HCT116 (cell line): ENCODE data around the gene RAB32. TPM values are rescaled to one million over a fixed set of nuclear protein-coding genes. Genes with fewer than 3 reads are reported as not detected.

Experiments
- ATAC-seq: fragments of 200-7000 bp; cut with Tn5 transposase; 2 replicates; pipeline ENCODE4 v1.9.1; 2020; ENCODE audit warnings: mild to moderate bottlenecking, moderate library complexity
- BruUV-seq: library from RNA; stranded (reverse); fragments of 400-500 nt; replicated peaks from 2 replicates; lab custom pipeline; 2021; lab: Mats Ljungman, UMichigan
- CTCF ChIA-PET: fragments of 300-600 bp; sonication (Branson Sonifier 250); formaldehyde crosslinking; loops from one replicate; lab custom pipeline; 2021; ENCODE audit warnings: antibody characterized with exemption; lab: Charles Lee
- POLR2A ChIA-PET: fragments of 300-600, 350-600 bp; sonication (Branson Sonifier 250); formaldehyde crosslinking; loops from one replicate; lab custom pipeline; 2021; ENCODE audit warnings: antibody characterized with exemption; lab: Charles Lee
- RAD21 ChIA-PET, 2 experiments: fragments of 300-600 bp; sonication (Branson Sonifier 250); formaldehyde crosslinking; loops; one replicate each; lab custom pipeline; 2023; ENCODE audit warnings: low total read pairs in 2 of 2; ENCODE audit not compliant: uncharacterized antibody in 2 of 2, unreplicated experiment in 2 of 2, low non-redundant PET in 1 of 2; lab: Charles Lee
- DNase-seq: peaks from one replicate; pipeline ENCODE4 v3.0.0-alpha.2; 2010; ENCODE audit warnings: low read depth, low spot score
- H2AFZ ChIP-seq: fragments of 200-600 bp; shearing (Covaris generic), sonication (generic); 2 replicates; pipeline ENCODE4 v1.6.1; 2017; ENCODE audit warnings: low read depth, mixed run types, mixed read lengths, antibody characterized with exemption, low read length; ENCODE audit not compliant: poor library complexity, severe bottlenecking
- H3K27ac ChIP-seq: 2 replicates; pipeline ENCODE4 v1.5.1; 2012; ENCODE audit warnings: low read depth, low read length
- H3K27me3 ChIP-seq: fragments of 200-600 bp; sonication (generic); 2 replicates; pipeline ENCODE4 v1.6.1; 2016; ENCODE audit warnings: mixed run types, low read length, mixed read lengths; ENCODE audit not compliant: insufficient read depth
- H3K36me3 ChIP-seq, 2 experiments: fragments of 200-500 bp in 1 of 2; fragments of 200-600 bp in 1 of 2; sonication (Bioruptor generic) in 1 of 2; sonication (generic) in 1 of 2; 2 replicates each; pipeline versions ENCODE4 v1.5.1 to v1.6.1; 2014 to 2016; ENCODE audit warnings: low read length in 2 of 2, inconsistent platforms in 1 of 2, mixed read lengths in 1 of 2, mixed run types in 1 of 2; ENCODE audit not compliant: insufficient read depth in 2 of 2, control insufficient read depth in 1 of 2
- H3K4me1 ChIP-seq, 2 experiments: fragments of 200-600 bp in 1 of 2; sonication (generic) in 1 of 2; 2 replicates each; pipeline versions ENCODE4 v1.5.1 to v1.6.1; 2012 to 2017; ENCODE audit warnings: low read length in 2 of 2, inconsistent platforms in 1 of 2, mild to moderate bottlenecking in 1 of 2, mixed read lengths in 1 of 2, mixed run types in 1 of 2, moderate library complexity in 1 of 2; ENCODE audit not compliant: insufficient read depth in 2 of 2, control insufficient read depth in 1 of 2
- H3K4me2 ChIP-seq: fragments of 200-600 bp; sonication (generic); 2 replicates; pipeline ENCODE4 v1.6.1; 2017; ENCODE audit warnings: mixed run types, low read length, mixed read lengths
- H3K4me3 ChIP-seq, 2 experiments: fragments of 200-600 bp in 1 of 2; sonication (generic) in 1 of 2; replicated peaks in 1 of 2; 2 replicates each; pipeline ENCODE4 v1.5.1; 2011 to 2016; ENCODE audit warnings: low read length in 2 of 2, control low read depth in 1 of 2, low read depth in 1 of 2, mild to moderate bottlenecking in 1 of 2, mixed read lengths in 1 of 2, mixed run types in 1 of 2
- H3K79me2 ChIP-seq: fragments of 200-600 bp; sonication (generic); 2 replicates; pipeline ENCODE4 v1.6.1; 2017; ENCODE audit warnings: mild to moderate bottlenecking, mixed run types, low read length, moderate library complexity, mixed read lengths; ENCODE audit not compliant: insufficient read depth
- H3K9ac ChIP-seq: fragments of 200-600 bp; sonication (generic); 2 replicates; pipeline ENCODE4 v1.6.1; 2016; ENCODE audit warnings: low read length, mixed read lengths
- H3K9me2 ChIP-seq: fragments of 200-600 bp; sonication (generic), shearing (Covaris generic); 2 replicates; pipeline ENCODE4 v1.6.1; 2017; ENCODE audit warnings: mixed run types, mild to moderate bottlenecking, moderate library complexity; ENCODE audit not compliant: insufficient read depth
- H3K9me3 ChIP-seq, 2 experiments: fragments of 200-500 bp in 1 of 2; fragments of 200-600 bp in 1 of 2; sonication (Bioruptor generic) in 1 of 2; sonication (generic) in 1 of 2; 2 replicates each; pipeline ENCODE4 v1.6.1; 2014 to 2017; ENCODE audit warnings: low read length in 2 of 2, mixed read lengths in 2 of 2, inconsistent platforms in 1 of 2, low read depth in 1 of 2, mild to moderate bottlenecking in 1 of 2, mixed run types in 1 of 2, moderate library complexity in 1 of 2; ENCODE audit not compliant: control insufficient read depth in 1 of 2, insufficient read depth in 1 of 2
- H4K20me1 ChIP-seq: fragments of 200-600 bp; sonication (generic), shearing (Covaris generic); 2 replicates; pipeline ENCODE4 v1.6.1; 2017; ENCODE audit warnings: mixed run types, mild to moderate bottlenecking, moderate library complexity; ENCODE audit not compliant: insufficient read depth
- CBX3 ChIP-seq: IDR thresholded peaks from 2 replicates; pipeline ENCODE4 v1.6.1; 2012; ENCODE audit warnings: low read depth
- CEBPB ChIP-seq: IDR thresholded peaks from 2 replicates; pipeline ENCODE4 v1.6.1; 2012; ENCODE audit warnings: low read depth
- EGR1 ChIP-seq: IDR thresholded peaks from 2 replicates; pipeline ENCODE4 v1.6.1; 2012; ENCODE audit warnings: low read depth
- EZH2phosphoT487 ChIP-seq: fragments of 200-600 bp; IDR thresholded peaks from 2 replicates; pipeline ENCODE4 v1.6.1; 2018; ENCODE audit warnings: antibody characterized with exemption, borderline replicate concordance
- FOSL1 ChIP-seq: IDR thresholded peaks from 2 replicates; pipeline ENCODE4 v1.6.1; 2012; ENCODE audit warnings: low read depth
- JUND ChIP-seq: IDR thresholded peaks from 2 replicates; pipeline ENCODE4 v1.6.1; 2012
- POLR2A ChIP-seq: IDR thresholded peaks from 2 replicates; pipeline ENCODE4 v1.7.0; 2011; ENCODE audit warnings: borderline replicate concordance; ENCODE audit not compliant: insufficient read depth, insufficient read length; ENCODE audit errors: extremely low read depth
- SIN3A ChIP-seq: IDR thresholded peaks from 2 replicates; pipeline ENCODE4 v1.6.1; 2012; ENCODE audit warnings: low read depth
- SP1 ChIP-seq: IDR thresholded peaks from 2 replicates; pipeline ENCODE4 v1.6.1; 2012; ENCODE audit warnings: low read depth
- SRF ChIP-seq: IDR thresholded peaks from 2 replicates; pipeline ENCODE4 v1.6.1; 2012; ENCODE audit warnings: low read depth
- TCF7L2 ChIP-seq: IDR thresholded peaks from 2 replicates; pipeline ENCODE4 v1.7.0; 2011; ENCODE audit warnings: borderline replicate concordance, inconsistent platforms; ENCODE audit not compliant: insufficient read depth, insufficient read length; ENCODE audit errors: extremely low read depth
- YY1 ChIP-seq: IDR thresholded peaks from 2 replicates; pipeline ENCODE4 v1.6.1; 2011; ENCODE audit warnings: low read length, low read depth, moderate library complexity, mild to moderate bottlenecking; ENCODE audit not compliant: insufficient replicate concordance; ENCODE audit errors: extremely low read depth
- ZFX ChIP-seq: fragments of 450-650 bp; IDR thresholded peaks from 2 replicates; pipeline ENCODE4 v1.6.1; 2017
- intact Hi-C: fragments of 100-400 bp; cut with micrococcal nuclease; formaldehyde crosslinking; loops from 2 replicates; pipeline ENCODE4 v1.10.0; 2022
- total RNA-seq: library from RNA; stranded (reverse); gene quantifications from one replicate; pipeline ENCODE4 v1.2.1, GENCODE V29; 2021; ENCODE audit not compliant: unreplicated experiment
- TF ChIP-seq, protein P1 (sequence below): IDR thresholded peaks from 2 replicates; pipeline ENCODE4 v1.6.1; 2012
- TF ChIP-seq, protein P2 (sequence below): IDR thresholded peaks from 2 replicates; pipeline ENCODE4 v1.6.1; 2012
- TF ChIP-seq, protein P3 (sequence below), 3 experiments: fragments of 200-600 bp in 1 of 3; sonication (generic) in 1 of 3; IDR thresholded peaks in 2 of 3; conservative IDR thresholded peaks in 1 of 3; 2 replicates each; pipeline ENCODE4 v1.5.1; 2012 to 2017; ENCODE audit warnings: low read depth in 2 of 3, low read length in 2 of 3, antibody characterized with exemption in 1 of 3, borderline replicate concordance in 1 of 3, control low read depth in 1 of 3, mild to moderate bottlenecking in 1 of 3, mixed read lengths in 1 of 3, mixed run types in 1 of 3, moderate library complexity in 1 of 3; ENCODE audit not compliant: insufficient read depth in 1 of 3
- TF ChIP-seq, protein P4 (sequence below): IDR thresholded peaks from 2 replicates; pipeline ENCODE4 v1.6.1; 2012; ENCODE audit warnings: low read depth

The RAB32 gene
- total RNA-seq, 1 experiment from 2014 or later: not detected

DNA sequence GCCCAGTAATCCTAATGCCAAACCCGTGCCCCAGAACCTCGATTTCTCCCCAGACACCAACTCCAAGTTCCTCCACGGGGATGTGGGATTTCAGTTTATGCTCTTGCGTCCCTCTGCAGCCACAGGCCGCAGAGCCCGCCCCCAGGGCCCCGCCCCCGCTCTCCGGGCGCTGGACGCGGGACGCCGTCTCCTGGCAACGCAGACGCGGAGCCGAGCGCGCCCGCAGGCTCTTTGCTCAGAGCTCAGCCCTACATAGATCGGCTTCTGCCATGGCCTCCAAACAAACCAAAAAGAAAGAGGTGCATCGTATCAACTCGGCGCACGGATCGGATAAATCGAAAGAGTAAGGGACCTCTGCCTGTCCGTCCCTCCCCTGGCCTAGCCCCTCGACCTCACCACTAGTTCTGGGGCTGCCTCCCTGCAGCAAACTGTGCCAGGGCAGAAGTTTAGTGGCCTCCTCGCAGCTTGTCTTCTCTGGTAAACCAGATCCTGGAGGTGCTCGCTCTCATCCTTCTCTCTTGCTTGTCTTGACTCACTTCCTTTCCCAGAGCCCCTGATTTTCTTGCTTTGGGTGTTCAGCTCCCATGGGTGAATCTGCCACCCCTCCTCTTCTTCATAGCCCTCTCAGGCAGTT is 55.3 kb downstream of the RAB32 start, which contains the start of gene ADGB (continued):
- TF ChIP-seq POLR2A (no peak), EZH2phosphoT487 (no peak), EGR1 (no peak), SP1 (no peak), CBX3 (no peak), ZFX (no peak), YY1 (no peak), CEBPB (no peak)
- TF ChIP-seq, protein P1, sequence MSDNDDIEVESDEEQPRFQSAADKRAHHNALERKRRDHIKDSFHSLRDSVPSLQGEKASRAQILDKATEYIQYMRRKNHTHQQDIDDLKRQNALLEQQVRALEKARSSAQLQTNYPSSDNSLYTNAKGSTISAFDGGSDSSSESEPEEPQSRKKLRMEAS: no peak
- TF ChIP-seq, protein P2, sequence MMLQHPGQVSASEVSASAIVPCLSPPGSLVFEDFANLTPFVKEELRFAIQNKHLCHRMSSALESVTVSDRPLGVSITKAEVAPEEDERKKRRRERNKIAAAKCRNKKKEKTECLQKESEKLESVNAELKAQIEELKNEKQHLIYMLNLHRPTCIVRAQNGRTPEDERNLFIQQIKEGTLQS: no peak
- TF ChIP-seq, all 23 proteins: peak for 0

DNA sequence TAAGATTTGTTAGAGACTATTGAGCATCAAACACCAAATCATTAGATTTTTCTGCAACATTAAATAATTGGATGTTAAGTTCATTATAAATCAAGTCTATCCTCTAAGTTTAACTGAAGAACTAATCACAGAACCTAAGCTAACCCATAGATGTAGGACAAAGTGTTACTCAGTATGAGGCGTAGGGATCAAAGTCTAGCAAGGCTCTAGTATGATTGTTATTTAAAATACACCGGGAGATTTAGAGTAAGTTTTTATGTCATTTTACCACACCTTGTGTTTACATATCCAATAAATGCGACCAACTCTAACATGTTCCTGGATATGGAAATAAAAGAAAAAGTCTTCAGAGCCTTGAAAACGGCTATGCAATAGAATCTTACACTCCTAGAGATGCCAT is 57.7 kb downstream of the RAB32 start:
- TF ChIP-seq YY1 (no peak), JUND (no peak), SIN3A (no peak), FOSL1 (no peak), TCF7L2 (no peak), ZFX (no peak), SRF (no peak), SP1 (no peak), EZH2phosphoT487 (no peak)
- TF ChIP-seq, protein P3, sequence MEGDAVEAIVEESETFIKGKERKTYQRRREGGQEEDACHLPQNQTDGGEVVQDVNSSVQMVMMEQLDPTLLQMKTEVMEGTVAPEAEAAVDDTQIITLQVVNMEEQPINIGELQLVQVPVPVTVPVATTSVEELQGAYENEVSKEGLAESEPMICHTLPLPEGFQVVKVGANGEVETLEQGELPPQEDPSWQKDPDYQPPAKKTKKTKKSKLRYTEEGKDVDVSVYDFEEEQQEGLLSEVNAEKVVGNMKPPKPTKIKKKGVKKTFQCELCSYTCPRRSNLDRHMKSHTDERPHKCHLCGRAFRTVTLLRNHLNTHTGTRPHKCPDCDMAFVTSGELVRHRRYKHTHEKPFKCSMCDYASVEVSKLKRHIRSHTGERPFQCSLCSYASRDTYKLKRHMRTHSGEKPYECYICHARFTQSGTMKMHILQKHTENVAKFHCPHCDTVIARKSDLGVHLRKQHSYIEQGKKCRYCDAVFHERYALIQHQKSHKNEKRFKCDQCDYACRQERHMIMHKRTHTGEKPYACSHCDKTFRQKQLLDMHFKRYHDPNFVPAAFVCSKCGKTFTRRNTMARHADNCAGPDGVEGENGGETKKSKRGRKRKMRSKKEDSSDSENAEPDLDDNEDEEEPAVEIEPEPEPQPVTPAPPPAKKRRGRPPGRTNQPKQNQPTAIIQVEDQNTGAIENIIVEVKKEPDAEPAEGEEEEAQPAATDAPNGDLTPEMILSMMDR (IDR thresholded peaks at IDR 0.05 in 2 of 3, conservative IDR thresholded peaks at IDR 0.05 in 1 of 3; ENCODE audit: borderline replicate concordance in 1 of 3, insufficient read depth in 1 of 3, low read depth in 2 of 3, low read length in 2 of 3): no peak
- TF ChIP-seq, protein P4, sequence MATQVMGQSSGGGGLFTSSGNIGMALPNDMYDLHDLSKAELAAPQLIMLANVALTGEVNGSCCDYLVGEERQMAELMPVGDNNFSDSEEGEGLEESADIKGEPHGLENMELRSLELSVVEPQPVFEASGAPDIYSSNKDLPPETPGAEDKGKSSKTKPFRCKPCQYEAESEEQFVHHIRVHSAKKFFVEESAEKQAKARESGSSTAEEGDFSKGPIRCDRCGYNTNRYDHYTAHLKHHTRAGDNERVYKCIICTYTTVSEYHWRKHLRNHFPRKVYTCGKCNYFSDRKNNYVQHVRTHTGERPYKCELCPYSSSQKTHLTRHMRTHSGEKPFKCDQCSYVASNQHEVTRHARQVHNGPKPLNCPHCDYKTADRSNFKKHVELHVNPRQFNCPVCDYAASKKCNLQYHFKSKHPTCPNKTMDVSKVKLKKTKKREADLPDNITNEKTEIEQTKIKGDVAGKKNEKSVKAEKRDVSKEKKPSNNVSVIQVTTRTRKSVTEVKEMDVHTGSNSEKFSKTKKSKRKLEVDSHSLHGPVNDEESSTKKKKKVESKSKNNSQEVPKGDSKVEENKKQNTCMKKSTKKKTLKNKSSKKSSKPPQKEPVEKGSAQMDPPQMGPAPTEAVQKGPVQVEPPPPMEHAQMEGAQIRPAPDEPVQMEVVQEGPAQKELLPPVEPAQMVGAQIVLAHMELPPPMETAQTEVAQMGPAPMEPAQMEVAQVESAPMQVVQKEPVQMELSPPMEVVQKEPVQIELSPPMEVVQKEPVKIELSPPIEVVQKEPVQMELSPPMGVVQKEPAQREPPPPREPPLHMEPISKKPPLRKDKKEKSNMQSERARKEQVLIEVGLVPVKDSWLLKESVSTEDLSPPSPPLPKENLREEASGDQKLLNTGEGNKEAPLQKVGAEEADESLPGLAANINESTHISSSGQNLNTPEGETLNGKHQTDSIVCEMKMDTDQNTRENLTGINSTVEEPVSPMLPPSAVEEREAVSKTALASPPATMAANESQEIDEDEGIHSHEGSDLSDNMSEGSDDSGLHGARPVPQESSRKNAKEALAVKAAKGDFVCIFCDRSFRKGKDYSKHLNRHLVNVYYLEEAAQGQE: no peak
- Histone ChIP-seq H3K9me2 (no peaks in the 10 kb centered on the region), H4K20me1 (no peaks in the 10 kb centered on the region), H3K4me2 (no peak overlapping the region), H3K36me3 (no peaks in the 10 kb centered on the region), H3K4me3 (no peak overlapping the region), H3K9me3 (no peaks in the 10 kb centered on the region), H3K9ac (no peak overlapping the region), H3K79me2 (no peaks in the 10 kb centered on the region), H3K4me1 (no peaks in the 10 kb centered on the region), H3K27ac (no peak overlapping the region), H3K27me3 (peaks cover 4% of the 10 kb centered on the region; the same call in 1 of the 2 replicates), H2AFZ (no peak overlapping the region)
- RAD21 ChIA-PET: no interaction called here
- BruUV-seq: no TSS peak
- POLR2A ChIA-PET: no interaction called here
- ATAC-seq (no peak), DNase-seq (no peak)
- intact Hi-C loops: no loop called here
- CTCF ChIA-PET: no interaction called here
